K562 (cell line): ENCODE results near the gene SAMD11. TPM values are rescaled to one million over a fixed set of nuclear protein-coding genes. Genes with fewer than 3 reads are reported as not detected.

Source experiments
- CCNT2 ChIP-seq: IDR thresholded peaks from 2 replicates; pipeline ENCODE4 v1.6.1; 2011; ENCODE audit warnings: borderline replicate concordance, low read depth, mild to moderate bottlenecking, moderate library complexity, mixed read lengths, low read length; ENCODE audit not compliant: insufficient read length; ENCODE audit errors: extremely low read depth
- CTCF ChIP-seq, 3 experiments: IDR thresholded peaks in 2 of 3; conservative IDR thresholded peaks in 1 of 3; 2 replicates each; pipeline ENCODE4 v1.5.1; 2011 to 2012; ENCODE audit warnings: low read length in 3 of 3, mild to moderate bottlenecking in 3 of 3, control low read depth in 2 of 3, improper control_type of control experiment in 1 of 3, inconsistent platforms in 1 of 3, low read depth in 1 of 3, mixed read lengths in 1 of 3, moderate library complexity in 1 of 3; ENCODE audit not compliant: insufficient read depth in 2 of 3
- EGR1 ChIP-seq: fragments of 450-650 bp; conservative IDR thresholded peaks from 2 replicates; pipeline ENCODE4 v1.6.1; 2017; ENCODE audit warnings: mild to moderate bottlenecking
- HES1 ChIP-seq: fragments of 450-650 bp; IDR thresholded peaks from 2 replicates; pipeline ENCODE4 v1.6.1; 2016; ENCODE audit warnings: low read depth, mild to moderate bottlenecking, moderate library complexity
- KDM2B ChIP-seq: fragments of 250-450 bp; sonication (Bioruptor Pico); IDR thresholded peaks from 2 replicates; pipeline ENCODE4 v1.8.0; 2021; ENCODE audit warnings: mild to moderate bottlenecking, moderate library complexity
- LARP7 ChIP-seq: fragments of 450-650 bp; IDR thresholded peaks from 2 replicates; pipeline ENCODE4 v1.6.1; 2016
- MYC ChIP-seq, 2 experiments: fragments of 250-450 bp in 1 of 2; sonication (Bioruptor Pico) in 1 of 2; IDR thresholded peaks; 2 replicates each; pipeline versions ENCODE4 v1.5.1 to v1.6.1; 2012 to 2021; ENCODE audit warnings: low read depth in 2 of 2, borderline replicate concordance in 1 of 2, improper control_type of control experiment in 1 of 2, low read length in 1 of 2, mild to moderate bottlenecking in 1 of 2, moderate library complexity in 1 of 2
- RB1 ChIP-seq: fragments of 450-650 bp; IDR thresholded peaks from 2 replicates; pipeline ENCODE4 v1.6.1; 2017; ENCODE audit warnings: low read depth, mild to moderate bottlenecking
- TAF1 ChIP-seq: IDR thresholded peaks from 2 replicates; pipeline ENCODE4 v1.6.1; 2011; ENCODE audit warnings: mild to moderate bottlenecking, low read length, moderate library complexity; ENCODE audit not compliant: insufficient read depth, control insufficient read depth, severe bottlenecking; ENCODE audit errors: extremely low read depth
- TAF15 ChIP-seq: fragments of 200-400 bp; formaldehyde crosslinking; IDR thresholded peaks from 2 replicates; pipeline ENCODE4 v1.6.1; 2017; ENCODE audit warnings: mild to moderate bottlenecking, low read depth, low read length, moderate library complexity
- TBL1XR1 ChIP-seq, 2 experiments: IDR thresholded peaks; 2 replicates each; pipeline ENCODE4 v1.6.1; 2012; ENCODE audit warnings: improper control_type of control experiment in 2 of 2, low read length in 2 of 2, mild to moderate bottlenecking in 1 of 2
- TCF7 ChIP-seq: sonication (generic); IDR thresholded peaks from 2 replicates; pipeline ENCODE4 v1.6.1; 2016; ENCODE audit warnings: antibody characterized with exemption, borderline replicate concordance
- TCFL5 ChIP-seq: fragments of 250-450 bp; sonication (Bioruptor Pico); conservative IDR thresholded peaks from 2 replicates; pipeline ENCODE4 v1.6.1; 2021; ENCODE audit warnings: mild to moderate bottlenecking, moderate library complexity, matching md5 sums
- ZBED1 ChIP-seq: IDR thresholded peaks from 2 replicates; pipeline ENCODE4 v1.6.1; 2014
- ZBTB33 ChIP-seq: sonication (generic); formaldehyde crosslinking; IDR thresholded peaks from 2 replicates; pipeline ENCODE4 v1.8.1; 2023; ENCODE audit warnings: mild to moderate bottlenecking, missing genetic modification reagents
- ZFPM2 ChIP-seq: fragments of 250-450 bp; sonication (Bioruptor Pico); IDR thresholded peaks from 2 replicates; pipeline ENCODE4 v1.5.1; 2022; ENCODE audit warnings: mild to moderate bottlenecking
- ZHX1 ChIP-seq: fragments of 150-350 bp; conservative IDR thresholded peaks from 2 replicates; pipeline ENCODE4 v1.6.1; 2014; ENCODE audit warnings: low read length
- ZNF274 ChIP-seq: IDR thresholded peaks from 2 replicates; pipeline ENCODE4 v1.6.1; 2011; ENCODE audit warnings: low read depth, mild to moderate bottlenecking, low read length, moderate library complexity, borderline replicate concordance
- ZNF586 ChIP-seq: fragments of 450-650 bp; formaldehyde crosslinking; conservative IDR thresholded peaks from 2 replicates; pipeline ENCODE4 v1.4.0; 2020; ENCODE audit warnings: mild to moderate bottlenecking, moderate library complexity
- ZNF830 ChIP-seq: fragments of 250-450 bp; sonication (Bioruptor Pico); IDR thresholded peaks from 2 replicates; pipeline ENCODE4 v1.5.0; 2021; ENCODE audit warnings: mild to moderate bottlenecking
- polyA plus RNA-seq, 8 experiments: library from polyadenylated mRNA; depleted of rRNA in 4 of 8; stranded (reverse) in 5 of 8; unstranded in 3 of 8; fragments of >200 nt; fragmentation: Nextera tagmentation in 2 of 8; fragmentation: Illumina TruSeq in 1 of 8; extraction: Ambion mirVana in 2 of 8; extraction: Trizol in 1 of 8; gene quantifications; 2 replicates each; pipeline versions ENCODE4 v1.2.1 to v1.2.3, GENCODE V29; 2011 to 2014; ENCODE audit warnings: inconsistent platforms in 1 of 8, missing spikeins in 1 of 8
- total RNA-seq, 7 experiments: library from RNA; depleted of rRNA in 6 of 7; stranded (reverse); fragments of >200 nt in 6 of 7; fragmentation: Illumina TruSeq in 2 of 7; extraction: Trizol in 2 of 7; gene quantifications; 2 replicates each; pipeline versions ENCODE4 v1.2.1 to v1.2.3, GENCODE V29; 2011 to 2021; ENCODE audit warnings: low replicate concordance in 1 of 7

Gene SAMD11
- total and polyA plus RNA-seq, 9 of the 15 experiments (the other 6 are each of a cell fraction or from before 2014, with no cell fraction given), result 0.07 to 0.82 (median 0.11) TPM; not detected in 2

GRCh38 chr1:921011-921837 lies 2.5 kb upstream of the SAMD11 start (continued):
- TF ChIP-seq KDM2B (CRISPR knock-in tag), result peak; percentile 89; the same call in 1 of the 2 replicates
- 0 out of 2 replicates have a peak, but pooled peaks have one; percentile 26 for TF ChIP-seq ZNF274
- TF ChIP-seq ZFPM2 (CRISPR knock-in tag), result no peak
- TF ChIP-seq MYC (IDR thresholded peaks at IDR 0.05; ENCODE audit: low read depth, low read length), result peak; percentile 50; the same call in 1 of the 2 replicates
- TF ChIP-seq MYC (CRISPR knock-in tag; IDR thresholded peaks at IDR 0.05; ENCODE audit: borderline replicate concordance, low read depth), result no peak
- peak; percentile 93 for TF ChIP-seq EGR1
- no peak for TF ChIP-seq TAF1
- TF ChIP-seq LARP7, result peak; percentile 100
- peak; percentile 27; the same call in 1 of the 2 replicates for TF ChIP-seq ZBTB33 (CRISPR knock-in tag)
- TF ChIP-seq ZNF586, result no peak
- TF ChIP-seq CTCF (IDR thresholded peaks at IDR 0.05 in 2 of 3, conservative IDR thresholded peaks at IDR 0.05 in 1 of 3; ENCODE audit: insufficient read depth in 2 of 3, low read depth in 1 of 3, low read length in 3 of 3), result peak; percentile 48 to 77 (median 56); a peak in 5 of 6 replicates
- TF ChIP-seq CCNT2, result peak; percentile 97
- TF ChIP-seq TAF15, result no peak
- no peak for TF ChIP-seq TCFL5 (CRISPR knock-in tag)
- peak; percentile 76 to 84; a peak in 3 of 4 replicates for TF ChIP-seq TBL1XR1 (IDR thresholded peaks at IDR 0.05; ENCODE audit: low read length in 2 of 2)
- peak; percentile 49; the same call in 1 of the 2 replicates for TF ChIP-seq HES1
- TF ChIP-seq TCF7, result no peak
- peak; percentile 92 for TF ChIP-seq RB1
- TF ChIP-seq ZBED1, result peak; percentile 55; the same call in 1 of the 2 replicates
- no peak for TF ChIP-seq ZHX1
- TF ChIP-seq ZNF830 (CRISPR knock-in tag), result no peak
